Measurements from ENCODE around the gene OSBP2. TPM values are rescaled to one million over a fixed set of nuclear protein-coding genes. Genes with fewer than 3 reads are reported as not detected.

The OSBP2 gene
- total RNA-seq, 4 donors from 2014 or later = 3.7 to 8.7 (median 4.7) TPM

DNA sequence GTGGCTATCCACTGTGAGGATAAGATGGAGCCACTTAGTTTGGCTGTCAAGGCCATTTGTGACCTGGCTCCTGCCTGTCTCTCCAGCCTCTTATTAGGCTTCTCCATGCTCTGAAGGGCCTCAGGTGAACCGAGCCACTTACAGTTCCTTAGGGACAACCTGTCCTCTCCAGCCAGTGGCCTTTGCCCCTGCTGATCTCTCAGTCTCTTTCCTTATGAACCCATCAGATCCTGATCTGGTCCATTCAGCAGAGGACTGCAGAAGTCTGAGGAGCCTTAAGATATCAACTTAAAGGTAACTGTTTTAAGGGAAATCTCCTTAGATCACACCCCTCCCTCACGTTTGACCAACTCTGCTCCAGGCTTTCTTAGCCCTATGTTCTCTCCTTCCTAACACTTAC lies 29.4 kb upstream of the OSBP2 start:
- no peaks in the 10 kb centered on the region for H3K27me3 ChIP-seq
- H3K4me1 ChIP-seq = peaks cover 0 to 16% (median 3%) of the 10 kb centered on the region in 4 donors
- peak overlapping the region in 2 of 4 donors; percentile 70 to 71 for H3K4me3 ChIP-seq
- H3K27ac ChIP-seq = peak overlapping the region in 3 of 4 donors; percentile 42 to 96 (median 85)
- H3K36me3 ChIP-seq = peaks cover 0 to 21% (median 0%) of the 10 kb centered on the region in 3 donors
- peak in 2 of 3 donors; percentile 67 to 86 for DNase-seq
- H3K9me3 ChIP-seq = no peaks in the 10 kb centered on the region
- TF ChIP-seq, protein P1, sequence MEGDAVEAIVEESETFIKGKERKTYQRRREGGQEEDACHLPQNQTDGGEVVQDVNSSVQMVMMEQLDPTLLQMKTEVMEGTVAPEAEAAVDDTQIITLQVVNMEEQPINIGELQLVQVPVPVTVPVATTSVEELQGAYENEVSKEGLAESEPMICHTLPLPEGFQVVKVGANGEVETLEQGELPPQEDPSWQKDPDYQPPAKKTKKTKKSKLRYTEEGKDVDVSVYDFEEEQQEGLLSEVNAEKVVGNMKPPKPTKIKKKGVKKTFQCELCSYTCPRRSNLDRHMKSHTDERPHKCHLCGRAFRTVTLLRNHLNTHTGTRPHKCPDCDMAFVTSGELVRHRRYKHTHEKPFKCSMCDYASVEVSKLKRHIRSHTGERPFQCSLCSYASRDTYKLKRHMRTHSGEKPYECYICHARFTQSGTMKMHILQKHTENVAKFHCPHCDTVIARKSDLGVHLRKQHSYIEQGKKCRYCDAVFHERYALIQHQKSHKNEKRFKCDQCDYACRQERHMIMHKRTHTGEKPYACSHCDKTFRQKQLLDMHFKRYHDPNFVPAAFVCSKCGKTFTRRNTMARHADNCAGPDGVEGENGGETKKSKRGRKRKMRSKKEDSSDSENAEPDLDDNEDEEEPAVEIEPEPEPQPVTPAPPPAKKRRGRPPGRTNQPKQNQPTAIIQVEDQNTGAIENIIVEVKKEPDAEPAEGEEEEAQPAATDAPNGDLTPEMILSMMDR (IDR thresholded peaks at IDR 0.05) = no peak
- TF ChIP-seq POLR2A (IDR thresholded peaks at IDR 0.05) = peak; percentile 26 to 59

DNA sequence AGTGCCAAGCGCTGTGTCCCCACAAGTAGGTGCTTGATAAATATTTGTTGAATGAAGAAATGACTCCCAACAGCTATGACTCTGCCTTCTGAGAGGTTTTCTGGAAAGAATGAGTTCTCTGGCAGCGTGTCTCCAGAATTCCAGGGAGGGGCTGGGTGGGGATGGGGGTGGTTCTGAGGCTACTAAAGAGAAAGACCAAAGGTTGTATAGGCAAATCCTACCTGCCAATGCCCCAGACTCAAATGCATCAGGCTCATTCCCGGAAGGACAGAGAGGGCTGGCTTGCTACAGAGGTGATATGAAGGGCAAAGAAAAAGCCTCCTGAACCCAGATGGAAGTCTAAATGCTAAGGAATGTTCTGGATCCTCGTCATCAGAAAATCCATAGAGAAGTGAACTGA lies 28.9 kb upstream of the OSBP2 start:
- Histone ChIP-seq H3K27ac (peak overlapping the region in 3 of 4 donors; percentile 42 to 96 (median 85)), H3K4me3 (peak overlapping the region in 2 of 4 donors; percentile 70 to 71), H3K36me3 (peaks cover 0 to 21% (median 0%) of the 10 kb centered on the region in 3 donors), H3K27me3 (no peaks in the 10 kb centered on the region), H3K9me3 (no peaks in the 10 kb centered on the region), H3K4me1 (peaks cover 0 to 16% (median 3%) of the 10 kb centered on the region in 4 donors)
- DNase-seq = no peak
- TF ChIP-seq POLR2A (IDR thresholded peaks at IDR 0.05) = no peak
- TF ChIP-seq, protein P1 (IDR thresholded peaks at IDR 0.05) = no peak

DNA sequence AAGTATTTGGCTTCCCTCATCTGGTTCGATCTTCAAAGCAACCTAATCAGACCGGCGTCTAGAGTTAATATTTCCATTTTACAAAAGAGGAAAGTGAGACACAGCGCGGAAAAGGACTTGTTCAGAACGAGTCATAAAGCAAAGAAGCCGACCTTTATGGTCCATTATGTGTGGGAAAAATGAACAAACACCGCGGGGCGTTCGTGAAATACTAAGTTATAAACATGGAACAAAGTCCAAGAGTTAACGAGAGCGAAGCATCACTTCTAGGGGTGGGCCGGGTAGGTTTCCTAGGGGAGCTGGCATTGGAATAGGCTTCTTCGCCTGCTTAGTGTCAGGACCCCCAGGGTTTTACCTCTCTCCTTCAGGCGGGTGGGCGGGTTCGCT lies 27.6 kb upstream of the OSBP2 start:
- peak overlapping the region; percentile 71 to 96 (median 81) for H3K27ac ChIP-seq
- H3K4me1 ChIP-seq = peaks cover 0 to 16% (median 3%) of the 10 kb centered on the region in 4 donors
- peaks cover 0 to 19% (median 0%) of the 10 kb centered on the region in 3 donors for H3K36me3 ChIP-seq
- peak in 1 of 3 donors; percentile 75 for DNase-seq
- H3K27me3 ChIP-seq = no peaks in the 10 kb centered on the region
- TF ChIP-seq, protein P1 (IDR thresholded peaks at IDR 0.05) = no peak
- TF ChIP-seq POLR2A (IDR thresholded peaks at IDR 0.05) = peak; percentile 4 to 34
- H3K4me3 ChIP-seq = peak overlapping the region; percentile 57 to 79 (median 70)
- no peaks in the 10 kb centered on the region for H3K9me3 ChIP-seq

DNA sequence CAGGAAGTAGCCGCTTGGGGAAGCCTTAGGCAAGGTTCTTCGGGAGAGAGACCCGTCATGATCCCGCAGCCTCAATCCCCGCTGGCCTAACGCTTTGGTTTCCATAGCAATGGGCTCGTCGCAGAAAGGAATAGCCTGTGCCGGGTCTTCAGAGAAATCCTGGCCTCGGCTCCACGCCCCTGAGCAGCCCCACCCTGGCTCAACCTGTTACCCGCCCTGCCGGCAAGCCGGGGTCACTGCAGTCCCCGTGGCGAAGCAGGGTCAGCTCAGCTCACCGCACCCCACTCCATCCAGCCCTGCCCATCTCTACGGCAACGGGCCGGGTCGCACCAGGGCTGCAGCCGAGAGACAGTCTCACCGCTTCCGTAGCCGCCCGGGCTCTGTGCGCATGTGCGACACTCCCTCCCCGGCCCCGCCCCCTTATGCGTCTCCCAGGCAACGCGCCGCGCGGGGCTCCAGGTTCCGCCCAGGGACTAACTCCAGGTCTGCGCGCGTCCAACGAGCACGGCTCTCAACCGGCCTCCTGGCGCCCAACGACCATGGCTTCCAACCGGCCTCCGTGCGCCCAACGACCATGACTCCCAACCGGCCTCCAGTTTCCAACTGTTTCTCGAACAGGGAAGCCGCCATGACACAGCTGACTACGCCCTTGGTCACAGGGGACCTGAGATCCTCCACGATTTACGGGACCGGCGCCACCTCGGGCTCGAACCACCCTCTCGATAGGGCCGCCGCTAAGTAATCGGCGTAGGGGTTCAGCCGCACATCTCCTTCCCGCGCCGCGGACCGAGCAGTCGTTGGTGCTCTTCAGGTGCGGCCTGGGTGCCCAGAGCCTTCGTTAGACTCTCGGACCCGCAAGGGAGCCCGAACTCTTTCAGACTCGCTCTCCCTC lies 26.9 kb upstream of the OSBP2 start, which contains the start of gene DUSP18:
Gene DUSP18, minus strand, starts transcription at position 382 of the 892 bp plus-strand sequence. CDS start 3,872 bp downstream, outside the sequence.
- peak; percentile 92 to 99 (median 97) for DNase-seq
- H3K9me3 ChIP-seq = no peaks in the 10 kb centered on the region
- peaks cover 0 to 13% (median 0%) of the 10 kb centered on the region in 3 donors for H3K36me3 ChIP-seq
- peaks cover 0 to 16% (median 3%) of the 10 kb centered on the region in 4 donors for H3K4me1 ChIP-seq
- H3K4me3 ChIP-seq = peak within 1 kb of the TSS; percentile 57 to 79 (median 70)
- peak within 1 kb of the TSS; percentile 71 to 96 (median 81) for H3K27ac ChIP-seq
- H3K27me3 ChIP-seq = no peaks in the 10 kb centered on the region
- peak; percentile 32 to 75 for TF ChIP-seq POLR2A (IDR thresholded peaks at IDR 0.05)
- TF ChIP-seq, protein P1 (IDR thresholded peaks at IDR 0.05) = peak; percentile 2 to 67 (median 49)

DNA sequence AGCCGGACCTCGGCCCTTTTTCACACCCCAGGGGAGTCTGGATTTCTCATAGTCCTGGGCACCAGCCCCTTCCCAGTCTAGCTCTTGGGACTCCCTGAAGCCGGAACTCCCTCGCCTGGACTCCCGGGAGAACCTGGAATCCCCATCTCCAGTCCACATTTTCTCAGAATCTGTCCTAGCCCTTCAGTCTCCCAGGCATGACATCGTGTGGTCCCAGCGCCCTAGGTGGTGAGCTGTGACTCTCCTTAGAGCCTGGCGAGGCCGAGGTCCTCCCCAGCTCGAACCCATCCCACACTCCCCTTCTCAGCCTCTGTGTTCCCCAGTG lies 26.3 kb upstream of the OSBP2 start:
- Histone ChIP-seq H3K27me3 (no peaks in the 10 kb centered on the region), H3K27ac (peak overlapping the region in 1 of 4 donors; percentile 77), H3K4me3 (peak overlapping the region; percentile 57 to 79 (median 70)), H3K9me3 (no peaks in the 10 kb centered on the region), H3K4me1 (peaks cover 0 to 16% (median 3%) of the 10 kb centered on the region in 4 donors), H3K36me3 (peaks cover 0 to 7% (median 0%) of the 10 kb centered on the region in 3 donors)
- DNase-seq = no peak
- TF ChIP-seq POLR2A (IDR thresholded peaks at IDR 0.05) = no peak
- TF ChIP-seq, protein P1 (IDR thresholded peaks at IDR 0.05) = no peak
